GM12892 (cell line): ENCODE measurements around the gene RPUSD4.

Experiments used
- POLR2A ChIP-seq: IDR thresholded peaks from 2 replicates; pipeline ENCODE4 v1.6.1; 2011; ENCODE audit warnings: low read depth, low read length, control low read depth
- POLR2AphosphoS5 ChIP-seq: IDR thresholded peaks from 2 replicates; pipeline ENCODE4 v1.6.1; 2011; ENCODE audit warnings: low read depth, low read length, control low read depth
- TAF1 ChIP-seq: IDR thresholded peaks from 2 replicates; pipeline ENCODE4 v1.6.1; 2011; ENCODE audit warnings: low read depth, mild to moderate bottlenecking, control low read depth, low read length, borderline replicate concordance

DNA sequence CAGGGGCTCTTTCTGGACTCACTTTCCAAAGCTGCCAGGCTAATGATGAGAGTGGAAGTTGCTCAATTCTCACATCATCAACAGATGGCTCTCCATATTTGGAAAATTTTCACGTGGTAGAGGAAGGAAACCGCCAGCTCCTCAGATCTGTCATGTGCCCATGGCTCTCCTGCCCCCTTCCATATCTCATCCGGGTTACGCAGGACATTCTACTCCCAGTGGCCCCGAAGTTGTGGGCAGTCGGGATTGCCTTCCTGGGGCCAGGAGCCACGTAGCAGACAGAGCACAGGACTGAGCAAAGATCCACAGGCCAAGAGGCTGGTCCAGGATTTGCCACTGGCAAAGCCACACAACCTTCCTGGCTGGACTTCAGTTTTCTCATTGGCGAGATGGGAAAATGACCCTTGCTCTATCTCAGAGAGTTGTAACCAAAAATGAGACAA, 38.8 kb downstream of the RPUSD4 start:
- TF ChIP-seq POLR2AphosphoS5 (no peak), POLR2A (no peak), TAF1 (no peak)
